HG03025 (cell line): ENCODE data around the gene GRIA1.
"Not testable (repeated sequence)": the region's sequence is repeated elsewhere in the genome, so short reads cannot be mapped to it uniquely, and the experiment has no call there.

ENCODE experiments used
- ATAC-seq: cut with Tn5 transposase; IDR thresholded peaks from one replicate; pipeline ENCODE4 v1.9.1; 2021; ENCODE audit warnings: mild to moderate bottlenecking, moderate library complexity; ENCODE audit not compliant: unreplicated experiment, low FRiP score

GRIA1 gene

DNA sequence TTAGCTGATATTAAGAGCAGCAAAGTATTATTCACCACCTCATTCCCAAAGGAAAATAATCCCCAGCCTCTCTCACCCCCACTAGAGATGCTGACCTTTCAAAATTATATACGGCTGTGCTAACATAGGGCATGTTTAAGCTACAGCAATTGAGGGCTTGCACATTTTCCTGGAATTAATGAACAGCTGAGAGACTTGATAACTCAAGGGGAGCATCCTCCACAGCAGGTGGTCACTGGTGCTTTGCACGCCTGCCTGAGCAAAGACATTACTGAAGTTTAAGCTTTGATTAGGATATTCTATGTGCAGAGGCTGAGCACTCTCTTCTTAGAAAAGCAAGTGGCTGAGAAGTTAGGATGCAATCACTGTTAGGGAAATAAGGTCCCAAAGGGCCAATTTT is 317.3 kb downstream of the GRIA1 start:
- no peak for ATAC-seq

DNA sequence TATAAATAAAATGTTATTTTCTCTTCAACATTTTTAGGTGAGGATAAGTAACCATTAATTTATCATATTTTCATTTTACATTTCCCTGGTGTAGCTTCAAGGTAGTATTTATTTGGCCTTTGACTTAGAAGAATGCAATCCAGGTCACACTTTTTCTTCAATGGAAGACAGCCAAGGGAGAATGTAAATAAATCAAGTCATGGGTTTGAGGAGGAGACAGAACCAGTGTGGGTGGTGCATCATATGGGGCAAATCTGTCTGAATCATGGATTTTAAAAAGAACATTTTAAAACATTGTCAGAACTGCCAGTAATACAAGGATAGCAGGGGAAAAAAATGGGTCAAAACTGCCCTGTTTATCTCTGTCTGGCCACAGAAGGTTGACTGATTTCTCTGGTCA is 318.7 kb downstream of the GRIA1 start:
- no peak for ATAC-seq

GRCh38 chr5:153813901-153814300 is 323.4 kb downstream of the GRIA1 start:
- ATAC-seq, result no peak

GRCh38 chr5:153816870-153817269 is 326.4 kb downstream of the GRIA1 start:
- ATAC-seq, result no peak

DNA sequence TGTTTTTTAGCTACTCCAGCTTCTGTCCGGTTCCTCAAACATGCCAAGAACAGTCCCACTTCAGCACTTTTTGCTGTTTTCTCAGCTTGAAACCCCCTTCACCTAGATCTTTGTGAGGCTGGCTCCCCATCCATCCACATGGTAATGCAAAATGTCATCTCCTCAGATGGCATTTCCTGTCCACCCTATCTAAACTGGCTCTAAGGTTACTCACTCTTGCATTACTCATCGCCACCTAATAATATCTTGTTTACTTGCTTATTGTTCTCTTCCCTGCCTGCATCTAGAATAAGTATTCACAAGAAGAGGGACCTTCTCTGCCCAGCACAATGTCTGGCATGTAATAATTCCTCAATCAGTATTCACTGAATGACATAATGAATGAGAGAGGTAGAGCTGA is 328.2 kb downstream of the GRIA1 start:
- no peak for ATAC-seq

GRCh38 chr5:153823036-153823435 is 332.6 kb downstream of the GRIA1 start:
- no peak for ATAC-seq

- no peak for ATAC-seq
Measured at GRCh38 chr5:153824909-153825308, 334.4 kb downstream of the GRIA1 start.

DNA sequence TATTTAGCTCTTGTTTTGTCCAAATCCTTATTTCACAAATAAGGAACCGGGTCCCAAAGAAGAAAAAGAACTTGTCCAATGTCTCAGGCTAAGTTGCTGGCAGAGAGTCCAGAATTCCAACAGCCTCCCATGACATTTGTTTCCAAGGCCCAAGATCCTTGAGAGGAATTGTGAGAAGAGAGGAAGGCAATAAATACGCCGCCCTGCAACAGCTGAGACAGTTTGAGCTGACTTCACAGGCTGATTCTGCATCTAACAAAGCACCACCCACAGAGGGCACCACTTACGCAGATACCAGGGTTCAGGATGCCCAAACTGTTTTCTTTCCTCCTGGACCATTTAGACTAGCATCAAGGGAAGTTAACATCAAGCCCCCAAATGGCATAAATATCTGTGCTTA is 336.9 kb downstream of the GRIA1 start:
- ATAC-seq, result no peak

DNA sequence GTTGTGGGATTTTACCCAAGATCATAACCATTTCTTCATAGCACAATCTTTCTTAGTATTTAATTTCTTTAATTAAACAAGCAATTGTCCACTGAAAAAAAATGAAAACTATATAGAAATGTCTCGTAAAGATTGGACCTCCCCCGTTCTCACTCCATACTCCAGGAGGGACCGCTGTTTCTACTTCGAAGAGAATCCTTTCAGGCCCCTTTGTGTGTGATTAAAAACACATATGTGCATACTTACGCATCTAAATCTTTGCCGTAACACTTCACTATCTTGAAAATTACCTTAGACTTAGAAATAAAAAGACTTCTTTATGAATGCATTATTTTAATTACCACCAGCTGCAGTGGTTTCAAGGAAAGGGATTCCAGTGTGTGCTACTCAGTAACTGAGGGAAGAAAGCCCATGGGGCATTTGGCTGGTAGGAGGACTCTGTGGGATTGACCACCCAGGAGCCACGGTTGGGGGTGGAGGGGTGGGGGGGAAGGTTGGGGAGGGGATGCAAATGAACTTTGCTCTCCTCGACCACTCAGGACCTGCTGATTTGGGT is 339.1 kb downstream of the GRIA1 start:
- no peak for ATAC-seq

GRCh38 chr5:153831973-153832372 is 341.5 kb downstream of the GRIA1 start:
- ATAC-seq, result peak; percentile 83

DNA sequence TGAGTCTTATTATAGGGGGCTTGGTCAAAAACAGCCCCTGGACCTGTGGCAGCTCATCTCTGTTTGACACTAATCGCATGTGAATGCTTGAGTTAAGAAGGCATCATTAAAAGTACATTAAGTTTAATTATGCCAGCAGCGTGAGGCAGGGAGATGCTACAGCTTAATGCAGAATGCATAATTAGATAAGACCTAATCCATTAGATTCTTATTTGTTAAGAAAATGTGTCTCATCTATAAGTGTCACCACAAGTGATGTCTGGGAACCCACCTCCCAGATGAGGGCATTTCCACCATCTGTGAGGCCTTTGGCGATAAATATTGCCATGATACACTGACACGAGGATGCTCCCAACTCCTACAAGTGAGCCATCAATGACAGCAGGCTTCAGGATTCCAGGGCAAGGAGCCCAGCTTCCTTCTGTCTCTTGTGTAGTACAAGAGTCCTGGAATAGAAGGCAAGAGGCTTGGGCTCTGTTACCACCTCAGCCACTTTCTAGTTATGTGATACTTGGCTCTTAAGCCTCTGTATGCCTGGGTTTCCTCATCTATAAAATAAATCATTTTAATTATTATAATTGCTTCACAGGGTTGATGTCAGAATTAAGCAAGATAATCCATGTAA is 345.5 kb downstream of the GRIA1 start:
- no peak for ATAC-seq

GRCh38 chr5:153849303-153850113 is 359.0 kb downstream of the GRIA1 start:
- not testable (repeated sequence) for ATAC-seq

GRCh38 chr5:153860195-153860886 is 369.9 kb downstream of the GRIA1 start:
- ATAC-seq, result no peak

DNA sequence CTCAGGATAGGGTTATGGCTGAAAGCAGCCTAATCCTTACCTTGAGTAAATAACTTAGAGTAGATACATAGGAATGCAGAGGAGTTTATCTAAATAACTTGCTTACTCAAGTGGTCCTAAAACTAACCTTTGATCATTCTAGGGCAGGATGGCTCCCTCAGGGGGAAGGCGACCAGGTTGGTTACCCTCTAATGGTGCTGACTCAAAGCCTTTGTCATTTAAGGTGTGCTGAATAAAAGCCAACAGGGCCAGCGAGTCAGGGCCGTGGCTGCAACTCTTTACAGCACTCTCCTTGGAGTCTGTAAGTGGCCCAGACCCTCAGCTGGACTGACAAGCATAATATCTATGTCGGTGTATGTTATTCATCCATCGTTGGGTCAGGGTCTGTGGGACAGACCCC is 372.4 kb downstream of the GRIA1 start:
- ATAC-seq, result not testable (repeated sequence)
